ENCODE data around the gene ASTN1.

DNA sequence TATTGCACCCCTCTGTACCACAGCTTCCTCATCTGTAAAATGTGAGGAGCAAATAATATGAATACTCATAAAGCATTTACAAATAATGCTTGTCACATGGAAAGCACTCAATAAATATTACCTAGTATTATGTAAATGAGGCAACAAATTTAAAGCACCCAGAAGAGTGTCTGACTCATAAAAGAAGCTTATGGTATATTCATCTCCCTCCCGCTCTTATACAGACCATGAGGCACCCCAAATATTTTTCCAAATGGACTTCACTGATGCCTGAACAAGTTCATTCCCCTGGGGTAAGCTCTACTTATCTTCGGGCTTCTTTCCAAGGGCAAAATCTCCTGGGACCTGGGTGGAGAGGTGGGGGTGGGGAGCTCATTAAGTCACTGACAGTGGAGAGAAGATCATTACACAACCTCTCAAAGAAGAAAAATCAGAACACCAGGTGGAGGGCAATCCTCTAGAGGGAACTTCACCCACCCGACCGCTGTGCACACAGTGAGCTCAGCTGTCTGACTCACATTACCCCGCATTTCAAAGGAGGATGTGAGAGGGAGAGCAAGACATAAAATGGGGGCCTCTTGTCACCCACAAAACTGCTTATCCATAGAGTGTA, 166.2 kb downstream of the ASTN1 start:
- TF ChIP-seq POLR2A (IDR thresholded peaks at IDR 0.05; ENCODE audit: low read length) (no peak), GATA1 (IDR thresholded peaks at IDR 0.05; ENCODE audit: low read depth, low read length) (no peak)
